Central memory CD4-positive, alpha-beta T cell (primary cell): ENCODE data around the gene TYMP.
A peak's percentile ranks its signal among the peaks of the same experiment; 100 is the strongest.
"Not testable (repeated sequence)": the region's sequence is repeated elsewhere in the genome, so short reads cannot be mapped to it uniquely, and the experiment has no call there.

Experiments used
- DNase-seq: peaks from one replicate; pipeline ENCODE4 v3.0.0; 2022

The TYMP gene

DNA sequence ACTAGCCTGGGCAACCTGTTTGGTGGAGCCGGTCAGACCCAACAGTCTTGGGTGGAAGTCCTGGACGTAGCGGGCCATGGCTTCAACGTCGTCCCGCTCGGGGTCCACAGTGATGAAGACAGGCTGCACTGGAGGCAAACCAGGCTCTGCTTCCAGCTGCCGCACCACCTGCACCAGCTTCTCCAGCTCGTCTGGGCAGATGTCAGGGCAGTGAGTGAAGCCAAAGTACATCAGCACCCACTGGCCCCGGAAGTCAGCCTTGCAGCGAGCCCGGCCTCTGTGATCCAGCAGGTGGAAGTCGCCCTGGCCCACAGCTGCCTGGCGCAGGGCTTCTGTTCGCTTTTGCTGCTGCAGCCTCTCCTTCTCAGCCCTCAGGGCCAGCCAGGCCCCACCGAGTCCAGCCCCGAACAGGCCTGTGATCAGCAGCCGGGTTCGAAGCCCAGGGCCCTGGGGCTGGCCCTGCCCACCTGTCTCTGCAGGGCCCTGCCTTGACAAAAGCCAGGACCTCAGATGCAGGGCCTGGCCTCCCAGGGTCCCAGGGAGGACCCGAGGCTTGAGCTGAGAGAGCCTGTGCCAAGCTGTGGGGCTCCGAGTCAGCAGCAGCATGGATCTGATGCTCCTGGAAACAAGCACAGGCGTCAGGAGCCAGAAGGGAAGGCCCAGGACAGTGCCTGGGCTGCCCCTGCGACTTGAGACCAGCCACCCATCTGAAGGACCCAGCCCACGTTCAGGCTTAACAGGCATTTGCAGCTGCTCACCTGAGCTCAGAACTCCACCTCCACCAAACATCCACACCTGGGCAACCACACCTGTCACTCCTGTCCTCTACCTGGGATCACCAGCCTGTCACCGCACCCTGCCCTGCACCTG lies 5.8 kb downstream of the TYMP start:
- no peak for DNase-seq

DNA sequence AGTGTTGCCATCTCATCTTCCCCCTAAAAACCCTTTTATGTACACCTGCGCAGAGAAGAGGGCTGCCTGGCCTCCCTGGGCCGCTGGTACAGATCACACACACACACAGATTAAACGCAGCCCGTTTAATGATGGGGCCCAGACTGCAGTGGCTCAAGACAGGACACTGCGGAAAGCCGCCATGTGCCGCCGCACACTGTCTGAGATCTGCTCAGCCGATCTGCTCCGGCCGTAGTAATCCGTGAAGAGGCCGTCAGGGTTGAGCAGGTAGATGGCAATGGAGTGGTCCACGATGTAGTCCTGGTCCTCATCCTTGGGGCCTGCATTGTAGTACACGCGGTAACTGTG lies 6.4 kb downstream of the TYMP start:
- DNase-seq, result no peak

DNA sequence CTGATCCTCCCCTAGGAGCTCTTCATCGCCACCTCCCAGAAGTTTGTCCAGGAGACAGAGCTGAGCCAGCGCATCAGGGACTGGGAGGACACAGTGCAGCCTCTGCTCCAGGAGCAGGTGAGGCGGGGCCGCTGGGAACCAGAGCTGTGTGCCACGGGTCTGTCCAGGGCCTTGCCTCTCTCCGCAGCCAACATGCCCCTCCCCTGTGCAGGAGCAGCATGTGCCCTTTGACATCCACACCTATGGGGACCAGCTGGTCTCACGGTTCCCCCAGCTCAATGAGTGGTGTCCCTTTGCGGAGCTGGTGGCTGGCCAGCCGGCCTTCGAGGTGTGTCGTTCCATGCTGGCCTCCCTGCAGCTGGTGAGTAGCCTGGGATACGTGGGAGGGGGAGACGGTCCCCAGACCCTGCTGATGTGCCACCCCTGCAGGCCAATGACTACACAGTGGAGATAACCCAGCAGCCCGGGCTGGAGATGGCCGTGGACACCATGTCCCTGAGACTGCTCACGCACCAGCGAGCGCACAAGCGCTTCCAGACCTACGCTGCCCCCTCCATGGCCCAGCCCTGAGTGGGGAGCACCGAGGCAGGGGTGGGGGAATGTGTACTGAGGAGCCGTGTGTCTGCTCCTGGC lies 6.9 kb downstream of the TYMP start:
- no peak for DNase-seq

DNA sequence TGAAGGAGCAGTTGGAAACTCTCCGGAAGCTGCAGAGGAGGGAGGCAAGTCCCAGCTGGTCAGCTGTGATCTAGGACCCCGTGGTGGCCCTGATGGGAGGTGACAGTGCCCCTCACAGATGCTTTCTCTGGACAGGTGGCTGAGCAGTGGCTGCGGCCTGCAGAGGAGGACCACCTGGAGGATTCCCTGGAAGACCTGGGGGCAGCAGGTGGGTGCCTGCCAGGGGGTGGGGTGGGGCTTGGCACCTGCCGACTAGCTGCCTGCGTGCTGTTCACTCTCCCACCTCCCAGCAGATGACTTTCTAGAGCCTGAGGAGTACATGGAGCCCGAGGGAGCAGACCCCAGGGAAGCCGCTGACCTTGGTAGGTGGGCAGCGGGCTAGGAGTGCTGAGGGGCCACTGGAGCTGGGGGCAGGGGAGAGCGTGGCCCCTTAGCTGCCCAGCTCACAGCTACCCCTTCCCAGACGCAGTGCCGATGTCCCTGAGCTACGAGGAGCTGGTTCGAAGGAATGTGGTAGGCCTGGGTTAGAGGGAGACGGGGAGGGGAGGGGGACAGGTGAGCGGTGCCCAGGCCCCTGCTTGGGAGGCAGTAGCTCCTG lies 7.5 kb downstream of the TYMP start:
- no peak for DNase-seq

DNA sequence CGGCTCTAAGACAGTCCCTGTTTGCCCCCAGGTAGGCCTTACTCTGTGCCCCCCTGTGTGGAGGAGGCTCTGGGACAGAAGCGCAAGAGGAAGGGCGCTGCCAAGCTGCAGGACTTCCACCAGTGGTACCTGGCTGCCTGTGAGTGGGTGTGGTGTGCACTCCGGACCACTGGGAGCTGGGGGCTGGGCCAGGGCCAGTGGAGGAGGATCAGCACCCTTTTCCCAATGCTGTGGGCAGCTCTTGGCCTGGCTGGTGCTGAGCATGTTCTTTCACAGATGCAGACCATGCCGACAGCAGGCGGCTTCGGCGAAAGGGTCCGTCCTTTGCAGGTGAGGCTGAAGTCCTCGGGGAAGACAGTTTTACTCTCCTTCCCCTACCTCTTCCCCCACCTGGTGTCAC lies 8.1 kb downstream of the TYMP start:
- no peak for DNase-seq

DNA sequence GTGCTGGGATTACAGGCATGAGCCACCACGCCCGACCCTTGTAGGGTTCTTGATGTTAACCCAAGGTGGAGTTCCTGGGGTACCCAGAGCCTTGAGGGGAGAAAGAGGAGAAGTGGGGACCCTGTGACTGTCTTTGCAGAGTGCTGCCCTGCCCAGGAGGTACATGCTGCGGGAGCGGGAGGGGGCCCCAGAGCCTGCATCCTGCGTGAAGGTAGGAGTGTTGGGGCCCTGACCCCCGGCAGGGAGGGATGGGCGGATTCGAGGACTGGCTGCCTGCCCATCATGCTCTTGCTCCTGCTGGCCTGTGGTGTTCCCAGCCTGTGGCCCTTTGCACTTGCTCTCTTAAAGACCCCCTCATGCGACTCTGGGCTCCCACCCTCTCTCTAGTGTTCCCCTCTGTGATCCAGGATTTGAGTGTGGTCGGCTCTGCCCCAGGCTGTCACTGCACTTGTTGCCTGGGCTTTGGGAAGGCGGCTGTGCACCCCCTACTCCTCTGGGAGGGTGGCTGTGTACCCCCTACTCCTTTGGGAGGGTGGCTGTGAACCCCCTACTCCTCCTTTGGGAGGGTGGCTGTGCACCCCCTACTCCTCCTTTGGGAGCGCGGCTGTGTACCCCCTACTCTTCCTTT lies 8.9 kb downstream of the TYMP start:
- no peak for DNase-seq

DNA sequence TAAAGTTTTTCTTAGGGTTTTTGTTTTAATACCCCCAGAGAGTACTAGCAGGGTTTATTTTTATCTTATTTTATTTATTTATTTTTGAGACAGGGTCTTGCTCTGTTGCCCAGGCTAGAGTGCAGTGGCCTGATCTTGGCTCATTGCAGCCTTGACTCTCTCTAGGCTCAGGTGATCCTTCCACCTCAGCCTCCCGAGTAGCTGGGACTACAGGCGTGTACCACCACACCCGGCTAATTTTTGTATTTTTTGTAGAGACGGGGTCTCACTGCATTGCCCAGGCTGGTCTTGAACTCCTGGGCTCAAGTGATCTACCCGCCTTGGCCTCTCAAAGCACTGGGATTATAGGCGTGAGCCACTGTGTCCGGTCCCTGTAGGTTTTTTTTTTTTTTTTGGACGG lies 9.6 kb downstream of the TYMP start:
- DNase-seq, result not testable (repeated sequence)

DNA sequence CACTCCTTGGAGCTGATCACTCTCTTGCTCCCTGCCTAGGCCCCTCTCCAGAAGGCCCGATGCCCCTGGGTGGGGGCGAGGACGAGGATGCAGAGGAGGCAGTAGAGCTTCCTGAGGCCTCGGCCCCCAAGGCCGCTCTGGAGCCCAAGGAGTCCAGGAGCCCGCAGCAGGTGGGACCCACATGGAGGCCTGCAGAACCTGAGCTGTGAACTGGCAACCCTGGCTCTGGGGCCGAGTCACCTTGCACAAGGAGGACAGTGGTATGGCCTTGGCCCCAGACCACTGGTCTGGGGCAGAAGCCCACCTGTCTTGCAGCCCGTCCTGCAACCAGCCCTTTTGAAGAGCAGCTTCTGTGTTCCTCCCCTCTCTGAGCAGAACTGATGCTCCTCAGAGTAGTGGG lies 10.7 kb downstream of the TYMP start:
- DNase-seq, result no peak

DNA sequence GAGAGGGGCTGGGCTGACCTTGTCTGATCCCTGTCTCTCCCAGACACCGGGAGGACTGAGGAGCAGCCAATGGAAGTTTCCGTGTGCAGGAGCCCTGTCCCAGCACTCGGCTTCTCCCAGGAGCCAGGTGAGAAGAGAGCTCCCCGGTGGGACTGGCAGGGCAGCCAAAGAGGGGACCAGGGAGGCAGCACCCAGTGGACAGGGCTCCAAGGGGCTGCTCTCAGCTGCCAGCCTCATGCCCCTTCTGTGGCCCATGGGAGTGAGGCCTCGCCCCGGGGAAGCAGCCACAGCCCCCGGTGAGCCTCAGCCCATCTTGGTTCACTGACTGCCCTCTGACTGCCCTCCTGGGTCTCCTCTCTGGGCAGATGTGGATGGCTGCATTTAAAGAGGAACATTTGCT lies 11.2 kb downstream of the TYMP start:
- no peak for DNase-seq

DNA sequence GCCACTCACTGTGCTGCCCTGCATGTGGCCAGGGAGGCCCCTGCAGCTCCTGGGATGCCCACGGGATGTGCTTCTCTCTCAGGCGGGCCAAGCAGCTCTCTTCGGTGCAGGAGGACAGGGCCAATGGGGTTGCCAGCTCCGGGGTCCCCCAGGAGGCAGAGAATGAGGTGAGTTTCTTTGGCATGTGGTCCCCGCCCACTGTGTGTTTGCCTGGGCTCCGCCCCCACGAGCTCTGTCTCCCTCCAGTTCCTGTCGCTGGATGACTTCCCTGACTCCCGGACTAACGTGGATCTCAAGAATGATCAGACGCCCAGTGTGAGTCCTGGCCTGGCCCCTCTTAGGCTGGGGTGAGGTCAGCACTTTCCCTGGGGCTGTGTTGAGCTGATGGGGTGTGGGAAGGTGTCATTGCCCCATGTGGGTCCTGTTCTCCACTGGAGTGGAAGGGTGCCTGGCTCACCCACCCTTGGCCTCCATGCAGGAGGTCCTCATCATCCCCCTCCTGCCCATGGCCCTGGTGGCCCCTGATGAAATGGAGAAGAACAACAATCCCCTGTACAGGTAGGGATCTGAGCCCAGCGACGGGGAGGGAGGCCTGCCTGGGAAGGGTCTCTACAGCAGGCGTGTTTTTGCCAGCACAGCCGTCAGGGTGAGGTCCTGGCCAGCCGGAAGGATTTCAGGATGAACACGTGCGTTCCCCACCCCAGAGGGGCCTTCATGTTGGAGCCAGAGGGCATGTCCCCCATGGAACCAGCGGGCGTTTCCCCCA lies 12.1 kb downstream of the TYMP start:
- no peak for DNase-seq

DNA sequence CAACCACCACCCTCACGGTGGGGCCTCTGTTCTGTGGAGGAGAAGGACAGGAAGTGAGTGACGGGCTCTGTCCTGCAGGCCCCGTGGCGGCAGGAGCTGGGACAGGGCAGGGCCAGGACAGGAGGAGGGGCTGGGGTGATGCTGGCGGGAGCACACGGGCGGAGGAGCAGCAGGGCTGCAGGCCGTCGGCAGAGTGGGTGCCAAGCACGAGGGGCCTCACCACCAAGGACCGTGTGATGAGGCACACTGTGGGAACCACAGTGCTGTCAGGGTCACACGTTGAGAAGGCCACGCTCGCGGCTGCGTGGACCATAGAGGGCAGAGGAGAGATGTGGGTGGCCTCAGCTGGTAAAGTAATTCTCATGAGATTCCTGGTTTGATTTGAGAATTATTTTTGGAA lies 12.9 kb downstream of the TYMP start:
- no peak for DNase-seq

DNA sequence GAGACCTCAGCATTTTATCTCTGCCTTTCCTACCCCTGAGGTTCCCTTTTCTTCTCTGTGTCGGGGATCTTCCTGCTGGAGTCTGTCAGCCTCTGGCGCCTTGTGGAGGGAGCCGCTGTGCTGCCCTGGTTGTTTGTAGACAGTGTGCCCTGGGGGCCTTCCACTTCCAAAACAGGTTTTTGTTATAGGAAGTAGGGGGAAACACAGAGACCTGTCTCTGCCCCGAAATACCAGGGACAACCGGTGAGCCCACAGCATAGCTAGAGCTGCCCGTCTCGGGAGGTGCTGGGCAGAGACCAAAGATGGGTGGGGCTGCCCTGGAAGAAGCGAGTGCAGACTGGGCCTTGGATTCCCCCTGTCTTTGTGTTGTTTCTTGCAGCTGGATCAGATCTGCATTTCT lies 13.7 kb downstream of the TYMP start:
- DNase-seq, result no peak

DNA sequence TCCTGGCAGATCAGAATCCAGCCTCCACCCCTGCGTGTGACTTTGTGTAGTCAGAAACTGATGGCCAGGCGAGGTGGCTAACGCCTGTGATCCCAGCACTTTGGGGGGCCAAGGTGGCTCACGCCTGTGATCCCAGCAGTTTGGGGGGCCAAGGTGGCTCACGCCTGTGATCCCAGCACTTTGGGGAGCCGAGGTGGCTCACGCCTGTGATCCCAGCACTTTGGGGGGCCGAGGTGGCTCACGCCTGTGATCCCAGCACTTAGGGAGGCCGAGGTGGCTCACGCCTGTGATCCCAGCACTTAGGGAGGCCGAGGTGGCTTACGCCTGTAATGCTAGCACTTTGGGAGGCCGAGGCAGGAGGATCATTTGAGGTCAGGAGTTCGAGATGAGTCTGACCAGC lies 16.6 kb downstream of the TYMP start:
- DNase-seq, result no peak

DNA sequence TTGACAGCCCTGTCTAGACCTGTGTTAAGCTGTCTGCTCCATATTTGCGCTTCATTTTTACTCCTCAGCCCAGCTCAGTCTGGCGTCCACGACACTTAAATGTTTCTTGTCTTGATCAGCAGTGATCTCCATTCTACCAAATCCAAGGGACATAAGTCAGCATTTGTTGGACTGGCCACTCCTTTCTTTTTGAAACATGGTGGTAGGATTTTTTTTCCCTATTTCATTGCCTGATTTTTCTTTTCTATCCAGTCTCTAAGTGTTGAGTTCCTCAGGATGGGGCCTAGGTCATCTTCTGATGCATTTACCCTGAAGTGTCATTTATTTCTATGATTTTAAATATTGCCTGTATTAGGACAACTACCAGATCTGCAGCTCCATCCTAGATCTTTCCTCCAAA lies 20.9 kb downstream of the TYMP start:
- no peak for DNase-seq

DNA sequence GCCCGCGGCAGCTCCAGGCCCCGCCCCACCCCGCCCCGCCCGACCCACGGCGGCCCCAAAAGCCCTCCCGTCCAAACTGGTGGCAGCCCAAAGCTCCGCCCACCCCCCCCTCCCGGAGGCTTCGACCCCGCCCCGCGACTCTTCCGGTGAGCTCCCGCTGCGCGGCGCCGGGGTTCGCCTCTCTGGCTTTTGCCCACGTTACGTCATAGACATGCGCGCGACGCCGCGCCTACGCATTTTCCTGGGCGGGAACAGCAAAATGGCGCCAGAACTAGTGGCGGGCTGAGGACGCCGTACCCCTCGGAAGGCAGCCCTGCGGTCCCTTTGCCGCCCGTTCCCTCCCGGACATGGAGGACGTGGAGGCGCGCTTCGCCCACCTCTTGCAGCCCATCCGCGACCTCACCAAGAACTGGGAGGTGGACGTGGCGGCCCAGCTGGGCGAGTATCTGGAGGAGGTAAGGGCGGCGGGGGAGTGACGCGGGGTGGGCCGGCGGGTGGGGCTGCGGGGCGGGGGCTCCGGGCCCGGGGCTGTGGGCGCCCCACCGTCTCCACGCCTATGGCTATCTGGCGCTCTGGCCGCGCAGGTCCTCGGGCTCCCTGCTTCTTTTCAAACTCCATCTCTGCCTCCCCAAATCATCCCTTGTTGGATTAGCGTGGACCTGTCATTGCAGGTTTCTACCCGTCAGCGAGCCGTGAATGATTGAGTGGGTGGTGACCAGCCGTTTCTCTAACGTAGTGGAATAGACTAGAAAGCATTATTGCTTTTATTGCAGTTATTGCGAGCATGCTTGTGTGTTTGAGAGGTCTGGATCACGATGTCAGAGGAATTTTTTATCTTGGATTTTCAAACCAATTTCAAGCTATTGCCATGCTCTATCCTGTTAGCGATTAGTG lies 21.6 kb downstream of the TYMP start, which contains the start of gene NCAPH2:
NCAPH2 (plus strand) TSS at position 234 of the 894 bp plus-strand sequence; CDS start at position 348, 114 bp downstream.
- peak; percentile 95 for DNase-seq

DNA sequence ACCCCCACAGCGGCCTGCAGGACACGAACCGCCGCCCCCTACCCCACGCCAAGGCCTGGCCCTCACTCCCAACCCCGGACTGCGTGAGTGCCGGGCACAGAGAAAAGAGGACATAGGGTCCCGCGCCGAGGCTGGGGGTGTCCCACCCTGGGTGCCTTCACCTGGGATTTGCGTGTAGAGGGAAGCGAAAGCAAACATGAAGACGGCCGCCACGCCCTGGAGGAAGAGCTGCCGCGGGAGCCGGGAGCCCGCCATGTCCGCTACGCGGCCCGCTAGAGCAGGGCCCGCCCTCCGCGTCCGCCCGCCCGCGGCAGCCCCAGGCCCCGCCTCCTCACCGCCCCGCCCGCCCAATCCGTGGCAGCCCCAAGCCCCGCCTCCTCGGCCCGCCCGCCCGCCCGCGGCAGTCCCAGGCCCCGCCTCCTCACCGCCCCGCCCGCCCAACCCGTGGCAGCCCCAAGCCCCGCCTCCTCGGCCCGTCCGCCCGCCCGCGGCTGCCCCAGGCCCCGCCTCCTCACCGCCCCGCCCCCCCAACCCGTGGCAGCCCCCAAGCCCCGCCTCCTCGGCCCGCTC lies 22.3 kb downstream of the TYMP start, which contains the start of gene LMF2:
LMF2 (minus strand) TSS at position 282 of the 570 bp plus-strand sequence; CDS start at position 255, 27 bp downstream.
- peak; percentile 88 for DNase-seq

DNA sequence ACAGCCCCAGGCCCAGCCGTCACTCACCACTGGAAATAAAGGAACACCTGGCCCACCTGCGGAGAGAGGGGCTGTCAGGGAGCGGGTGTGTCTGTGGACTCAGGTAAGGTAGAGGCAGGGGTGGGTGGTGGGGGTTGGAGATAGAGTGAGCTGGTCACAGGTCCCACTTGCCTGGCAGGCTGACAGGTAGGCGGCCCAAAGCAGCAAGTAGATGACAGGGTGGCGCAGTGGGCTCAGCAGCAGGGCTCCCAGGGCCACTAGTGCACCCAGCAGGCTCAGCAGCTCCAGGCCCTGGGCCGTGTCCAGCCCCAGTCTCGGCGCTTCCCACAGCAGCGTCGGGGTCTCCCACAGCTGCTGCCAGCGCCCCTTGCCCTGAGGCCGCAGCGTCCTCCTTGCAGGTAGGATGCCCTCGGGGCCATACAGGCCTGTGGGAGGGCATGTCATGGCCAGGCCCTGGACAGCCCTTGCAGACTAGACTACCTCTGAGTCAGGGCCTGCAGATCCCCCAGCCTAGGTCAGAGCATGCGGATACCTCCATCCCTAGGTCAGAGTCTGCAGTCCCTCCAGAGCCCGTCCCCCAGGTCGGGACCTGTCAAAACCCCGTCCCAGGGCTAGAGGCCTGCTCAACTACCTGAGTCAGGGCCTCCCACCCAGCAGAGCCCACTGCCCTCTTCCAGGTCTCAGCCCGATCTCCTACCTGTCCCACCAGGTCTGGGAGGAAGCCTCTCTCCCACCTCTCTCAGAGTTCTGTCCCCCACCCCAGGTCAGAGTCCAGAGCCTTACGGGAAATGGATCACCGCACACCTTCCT lies 23.0 kb downstream of the TYMP start:
- no peak for DNase-seq

DNA sequence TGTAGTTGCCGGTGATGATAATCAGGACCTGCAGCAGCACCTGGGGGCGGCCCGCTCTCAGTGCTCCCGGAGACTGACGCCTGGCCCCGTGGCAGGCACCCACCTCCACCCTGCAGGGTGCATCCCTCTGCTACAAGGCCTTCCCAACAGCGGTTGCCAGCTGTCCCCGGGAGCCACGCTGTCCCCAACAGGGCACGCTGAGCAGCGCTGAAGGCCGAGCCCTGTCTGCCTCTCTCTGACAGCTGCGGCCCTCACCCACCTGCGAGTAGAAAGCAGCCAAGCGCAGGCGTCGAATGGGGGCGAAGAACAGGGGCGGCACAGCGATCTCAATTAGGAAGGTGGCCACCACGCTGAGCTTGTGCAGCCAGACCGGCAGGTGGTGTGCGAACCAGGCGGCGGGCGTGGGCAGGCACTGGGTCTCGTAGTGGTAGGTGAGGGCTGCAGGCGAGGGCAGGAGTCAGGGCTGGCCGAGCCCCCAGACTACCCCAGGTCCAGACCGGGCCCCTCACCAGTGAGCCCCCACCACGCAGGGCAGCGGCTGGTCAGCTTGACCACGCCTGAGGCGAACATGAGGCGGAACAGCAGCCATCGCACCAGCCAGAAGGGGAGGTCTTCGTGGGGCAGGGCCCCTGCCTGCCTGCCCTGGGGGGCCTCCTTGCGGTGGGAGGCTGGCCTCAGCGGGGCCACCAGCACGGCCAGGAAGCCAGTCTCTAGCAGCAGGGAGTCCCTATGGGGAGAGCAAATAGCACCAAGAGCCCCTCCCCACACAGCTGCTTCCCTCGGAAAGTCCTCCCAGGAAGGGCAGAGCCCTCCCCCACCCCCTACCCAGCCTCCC lies 23.8 kb downstream of the TYMP start:
- DNase-seq, result no peak

DNA sequence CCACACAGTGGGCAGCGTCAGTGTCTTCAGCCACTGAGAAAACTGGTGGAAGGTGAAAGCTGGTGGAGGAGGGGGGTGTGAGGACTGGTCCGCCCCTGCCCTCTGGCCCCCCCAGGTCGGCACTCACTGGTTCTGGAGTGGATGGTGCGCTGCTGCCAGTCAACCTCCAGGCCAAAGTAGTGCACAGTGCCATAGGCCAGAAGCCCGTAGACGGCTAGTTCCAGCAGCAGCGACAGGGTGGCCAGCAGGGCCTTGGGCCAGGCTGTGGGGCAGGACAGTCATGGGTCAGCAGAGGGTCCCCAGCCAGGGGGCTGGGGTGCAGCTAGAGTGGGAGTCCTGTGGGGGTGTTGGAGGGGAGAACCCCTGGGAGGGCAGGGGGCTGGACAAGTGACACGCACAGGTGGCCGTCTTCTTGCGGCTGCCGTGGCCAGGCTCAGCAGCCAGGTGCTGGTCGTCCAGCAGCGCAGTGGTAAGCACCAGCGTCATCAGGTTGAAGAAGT lies 24.5 kb downstream of the TYMP start:
- no peak for DNase-seq
